SU-DHL-6 (cell line): ENCODE results near the gene PPP1R12B.
"Not testable (repeated sequence)": the region's sequence is repeated elsewhere in the genome, so short reads cannot be mapped to it uniquely, and the experiment has no call there.

Source experiments
- EZH2phosphoT487 ChIP-seq: fragments of 200-600 bp; sonication (generic), shearing (Covaris generic); conservative IDR thresholded peaks from 2 replicates; pipeline ENCODE4 v1.6.1; 2018; ENCODE audit warnings: mild to moderate bottlenecking, antibody characterized with exemption, low read length, moderate library complexity, mixed read lengths
- TF ChIP-seq, protein P1 (sequence below): fragments of 200-600 bp; sonication (generic); IDR thresholded peaks from one replicate; pipeline ENCODE4 v1.5.1; 2017; ENCODE audit warnings: antibody characterized with exemption, mild to moderate bottlenecking, low read length, moderate library complexity; ENCODE audit not compliant: insufficient read depth, poor library complexity, severe bottlenecking

DNA sequence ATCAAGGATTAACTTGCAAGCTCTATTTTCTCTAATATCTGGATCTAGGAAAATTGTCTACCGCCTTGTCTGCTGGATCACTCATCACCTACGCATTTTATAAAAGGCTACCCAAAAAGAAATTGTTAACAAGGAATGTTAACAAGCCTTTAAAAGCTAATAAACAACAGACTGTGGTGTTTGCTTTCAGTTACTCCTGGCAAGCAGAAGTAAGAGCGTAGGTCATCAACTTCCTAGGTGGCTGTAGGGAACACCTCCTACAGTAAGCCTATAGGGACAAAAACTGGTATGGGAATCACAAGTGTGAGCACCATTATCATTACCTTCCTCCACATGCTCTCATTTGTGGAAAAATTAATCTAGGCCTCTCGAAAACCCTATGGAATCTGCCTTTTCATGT lies 206.1 kb downstream of the PPP1R12B start:
- TF ChIP-seq, protein P1, sequence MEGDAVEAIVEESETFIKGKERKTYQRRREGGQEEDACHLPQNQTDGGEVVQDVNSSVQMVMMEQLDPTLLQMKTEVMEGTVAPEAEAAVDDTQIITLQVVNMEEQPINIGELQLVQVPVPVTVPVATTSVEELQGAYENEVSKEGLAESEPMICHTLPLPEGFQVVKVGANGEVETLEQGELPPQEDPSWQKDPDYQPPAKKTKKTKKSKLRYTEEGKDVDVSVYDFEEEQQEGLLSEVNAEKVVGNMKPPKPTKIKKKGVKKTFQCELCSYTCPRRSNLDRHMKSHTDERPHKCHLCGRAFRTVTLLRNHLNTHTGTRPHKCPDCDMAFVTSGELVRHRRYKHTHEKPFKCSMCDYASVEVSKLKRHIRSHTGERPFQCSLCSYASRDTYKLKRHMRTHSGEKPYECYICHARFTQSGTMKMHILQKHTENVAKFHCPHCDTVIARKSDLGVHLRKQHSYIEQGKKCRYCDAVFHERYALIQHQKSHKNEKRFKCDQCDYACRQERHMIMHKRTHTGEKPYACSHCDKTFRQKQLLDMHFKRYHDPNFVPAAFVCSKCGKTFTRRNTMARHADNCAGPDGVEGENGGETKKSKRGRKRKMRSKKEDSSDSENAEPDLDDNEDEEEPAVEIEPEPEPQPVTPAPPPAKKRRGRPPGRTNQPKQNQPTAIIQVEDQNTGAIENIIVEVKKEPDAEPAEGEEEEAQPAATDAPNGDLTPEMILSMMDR, result not testable (repeated sequence)
- TF ChIP-seq EZH2phosphoT487, result not testable (repeated sequence)
